ENCODE data around the gene LYPD6. TPM values are rescaled to one million over a fixed set of nuclear protein-coding genes. Genes with fewer than 3 reads are reported as not detected.

LYPD6 gene
- total RNA-seq, 1 experiment from 2014 or later, result 0.54 TPM

GRCh38 chr2:149355716-149356422 lies 25.5 kb downstream of the LYPD6 start:
- CTCF ChIA-PET, result no interaction called here
- Histone ChIP-seq H3K4me3 (ENCODE audit: low read depth, low read length, poor library complexity, severe bottlenecking) (no peak overlapping the region), H3K4me1 (ENCODE audit: insufficient read depth, low read length, poor library complexity, severe bottlenecking) (no peaks in the 10 kb centered on the region), H3K9me3 (ENCODE audit: low read depth, low read length, poor library complexity, severe bottlenecking) (no peaks in the 10 kb centered on the region), H3K27ac (ENCODE audit: low read depth, low read length, poor library complexity, severe bottlenecking) (no peak overlapping the region), H3K27me3 (replicated peaks; ENCODE audit: insufficient read depth, low read depth, low read length, poor library complexity) (no peaks in the 10 kb centered on the region), H3K36me3 (ENCODE audit: insufficient read depth, low read length, poor library complexity, severe bottlenecking) (no peaks in the 10 kb centered on the region)
- intact Hi-C loops (cut with micrococcal nuclease; ENCODE audit: unreplicated experiment), result no loop called here
- POLR2A ChIA-PET (ENCODE audit: low non-redundant PET), result no interaction called here
- no peak for DNase-seq (ENCODE audit: low spot score)
- no TSS peak for BruUV-seq (replicated peaks)
- no peak for TF ChIP-seq EZH2 (IDR thresholded peaks at IDR 0.05; ENCODE audit: borderline replicate concordance, low read depth, low read length, poor library complexity, severe bottlenecking)
- TF ChIP-seq CTCF (conservative IDR thresholded peaks at IDR 0.05; ENCODE audit: low read depth, low read length), result no peak

GRCh38 chr2:149357058-149357457 lies 26.7 kb downstream of the LYPD6 start:
- Histone ChIP-seq H3K27me3 (replicated peaks; ENCODE audit: insufficient read depth, low read depth, low read length, poor library complexity) (no peaks in the 10 kb centered on the region), H3K4me3 (ENCODE audit: low read depth, low read length, poor library complexity, severe bottlenecking) (no peak overlapping the region), H3K36me3 (ENCODE audit: insufficient read depth, low read length, poor library complexity, severe bottlenecking) (no peaks in the 10 kb centered on the region), H3K27ac (ENCODE audit: low read depth, low read length, poor library complexity, severe bottlenecking) (no peak overlapping the region), H3K9me3 (ENCODE audit: low read depth, low read length, poor library complexity, severe bottlenecking) (no peaks in the 10 kb centered on the region), H3K4me1 (ENCODE audit: insufficient read depth, low read length, poor library complexity, severe bottlenecking) (no peaks in the 10 kb centered on the region)
- intact Hi-C loops (cut with micrococcal nuclease; ENCODE audit: unreplicated experiment), result no loop called here
- POLR2A ChIA-PET (ENCODE audit: low non-redundant PET), result no interaction called here
- no TSS peak for BruUV-seq (replicated peaks)
- TF ChIP-seq EZH2 (IDR thresholded peaks at IDR 0.05; ENCODE audit: borderline replicate concordance, low read depth, low read length, poor library complexity, severe bottlenecking), result no peak
- CTCF ChIA-PET, result no interaction called here
- DNase-seq (ENCODE audit: low spot score), result no peak

- no peak for TF ChIP-seq EZH2 (IDR thresholded peaks at IDR 0.05; ENCODE audit: borderline replicate concordance, low read depth, low read length, poor library complexity, severe bottlenecking)
- no peak for TF ChIP-seq CTCF (conservative IDR thresholded peaks at IDR 0.05; ENCODE audit: low read depth, low read length)
- Histone ChIP-seq H3K9me3 (ENCODE audit: low read depth, low read length, poor library complexity, severe bottlenecking) (no peaks in the 10 kb centered on the region), H3K4me1 (ENCODE audit: insufficient read depth, low read length, poor library complexity, severe bottlenecking) (no peaks in the 10 kb centered on the region), H3K36me3 (ENCODE audit: insufficient read depth, low read length, poor library complexity, severe bottlenecking) (no peaks in the 10 kb centered on the region), H3K27me3 (replicated peaks; ENCODE audit: insufficient read depth, low read depth, low read length, poor library complexity) (no peaks in the 10 kb centered on the region), H3K27ac (ENCODE audit: low read depth, low read length, poor library complexity, severe bottlenecking) (no peak overlapping the region), H3K4me3 (ENCODE audit: low read depth, low read length, poor library complexity, severe bottlenecking) (no peak overlapping the region)
- DNase-seq (ENCODE audit: low spot score), result no peak
- BruUV-seq (replicated peaks), result no TSS peak
- intact Hi-C loops (cut with micrococcal nuclease; ENCODE audit: unreplicated experiment), result no loop called here
- ChIA-PET CTCF (no interaction called here), POLR2A (ENCODE audit: low non-redundant PET) (no interaction called here)
These were observed 29.7 kb downstream of the LYPD6 start for GRCh38 chr2:149360106-149360505.

DNA sequence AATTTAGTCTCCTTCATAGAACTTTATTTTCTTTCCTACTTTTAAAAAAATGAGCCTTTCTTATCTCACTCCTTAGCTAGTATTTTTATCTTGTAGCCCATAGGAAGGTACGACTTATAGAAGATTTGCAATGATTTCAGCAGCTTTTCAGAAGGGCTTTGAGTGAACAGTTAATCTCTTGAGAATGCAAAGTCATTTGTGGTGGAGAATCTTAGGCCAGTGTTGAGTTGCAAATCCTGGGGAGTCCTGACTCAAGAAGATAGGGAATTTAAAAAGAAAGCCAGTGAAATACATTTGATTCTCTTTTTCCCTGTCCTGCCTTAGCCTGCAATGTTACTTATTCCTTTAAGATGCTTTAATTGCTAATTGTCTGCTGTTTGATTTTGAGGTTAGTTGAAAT lies 33.6 kb downstream of the LYPD6 start:
- no peaks in the 10 kb centered on the region for H3K9me3 ChIP-seq (ENCODE audit: low read depth, low read length, poor library complexity, severe bottlenecking)
- no peak overlapping the region for H3K4me3 ChIP-seq (ENCODE audit: low read depth, low read length, poor library complexity, severe bottlenecking)
- BruUV-seq (replicated peaks), result no TSS peak
- no peaks in the 10 kb centered on the region for H3K4me1 ChIP-seq (ENCODE audit: insufficient read depth, low read length, poor library complexity, severe bottlenecking)
- intact Hi-C loops (cut with micrococcal nuclease; ENCODE audit: unreplicated experiment), result no loop called here
- DNase-seq (ENCODE audit: low spot score), result no peak
- H3K36me3 ChIP-seq (ENCODE audit: insufficient read depth, low read length, poor library complexity, severe bottlenecking), result no peaks in the 10 kb centered on the region
- no peak overlapping the region for H3K27ac ChIP-seq (ENCODE audit: low read depth, low read length, poor library complexity, severe bottlenecking)
- H3K27me3 ChIP-seq (replicated peaks; ENCODE audit: insufficient read depth, low read depth, low read length, poor library complexity), result no peaks in the 10 kb centered on the region
- TF ChIP-seq EZH2 (IDR thresholded peaks at IDR 0.05; ENCODE audit: borderline replicate concordance, low read depth, low read length, poor library complexity, severe bottlenecking) (no peak), CTCF (conservative IDR thresholded peaks at IDR 0.05; ENCODE audit: low read depth, low read length) (no peak)
- ChIA-PET CTCF (no interaction called here), POLR2A (ENCODE audit: low non-redundant PET) (no interaction called here)
